HG03460 (cell line): ENCODE results near the gene LZIC.
"Not testable (repeated sequence)": the region's sequence is repeated elsewhere in the genome, so short reads cannot be mapped to it uniquely, and the experiment has no call there.

Experiments used
- ATAC-seq: cut with Tn5 transposase; IDR thresholded peaks from one replicate; pipeline ENCODE4 v1.9.1; 2021; ENCODE audit not compliant: unreplicated experiment

The LZIC gene

DNA sequence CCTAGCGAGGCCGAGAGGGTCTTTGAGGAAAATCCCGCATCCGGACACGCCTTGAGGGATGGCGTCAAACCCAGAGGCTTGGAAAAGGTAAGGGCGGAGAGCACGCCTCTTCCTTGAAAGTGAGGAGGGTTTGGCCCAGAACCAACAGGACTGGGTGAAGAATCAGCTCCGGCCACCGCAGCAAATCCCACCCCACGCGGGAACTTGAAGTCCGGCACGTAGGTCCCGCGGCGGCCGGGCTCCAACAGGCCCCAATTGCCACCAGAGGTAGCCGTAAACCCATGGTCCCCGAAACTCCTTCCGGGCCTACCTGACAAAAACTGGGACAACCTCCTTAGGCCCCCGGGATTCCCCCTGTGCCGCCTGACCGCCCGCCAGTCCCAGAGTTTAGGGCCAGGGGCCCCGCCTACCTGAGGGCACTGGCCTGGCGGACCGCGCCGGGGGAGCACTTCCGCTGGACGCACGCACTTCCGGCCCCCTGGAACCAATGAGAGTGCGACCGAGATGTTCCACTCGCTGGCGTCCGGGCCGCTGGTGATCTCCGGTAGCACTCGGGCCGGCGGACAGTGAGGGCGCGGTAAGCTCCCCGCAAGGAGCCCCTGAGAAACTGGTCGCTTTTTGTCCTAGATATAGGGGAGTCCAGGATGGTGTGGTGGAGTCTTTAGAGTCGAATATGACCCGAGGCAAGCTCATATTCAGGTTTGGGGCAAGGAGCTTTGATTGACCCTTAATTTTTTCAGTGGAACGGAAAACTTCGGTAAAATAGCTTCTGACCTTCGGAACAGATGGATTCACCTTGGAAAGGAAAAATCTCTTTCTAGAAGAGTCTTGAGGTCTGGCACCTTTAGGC is at the start of gene LZIC, which contains the start of gene NMNAT1:
LZIC (minus strand) TSS at position 453 of the 850 bp plus-strand sequence. CDS start 6,772 bp downstream, outside the sequence.
NMNAT1 (plus strand) TSS at position 537 of the 850 bp plus-strand sequence. CDS start 28,599 bp downstream, outside the sequence.
- peak; percentile 92 for ATAC-seq

DNA sequence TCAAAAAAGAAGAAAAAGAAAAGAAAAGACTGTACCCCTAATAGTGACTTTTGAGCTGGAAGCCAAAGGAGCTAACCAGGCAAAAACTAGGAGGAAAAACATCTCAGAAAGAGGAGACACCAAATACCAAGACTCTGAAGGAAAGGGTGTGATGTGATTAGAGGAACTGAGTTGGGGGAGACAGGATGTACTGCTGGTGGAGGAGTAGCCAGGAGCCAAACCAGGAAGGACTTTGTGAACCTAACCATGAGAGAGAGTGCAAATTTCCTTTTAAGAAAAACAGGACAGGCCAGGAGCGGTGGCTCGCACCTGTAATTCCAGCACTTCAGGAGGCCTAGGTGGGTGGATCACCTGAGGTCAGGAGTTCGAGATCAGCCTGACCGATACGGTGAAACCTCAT is 49.7 kb upstream of the LZIC start:
- ATAC-seq: no peak

DNA sequence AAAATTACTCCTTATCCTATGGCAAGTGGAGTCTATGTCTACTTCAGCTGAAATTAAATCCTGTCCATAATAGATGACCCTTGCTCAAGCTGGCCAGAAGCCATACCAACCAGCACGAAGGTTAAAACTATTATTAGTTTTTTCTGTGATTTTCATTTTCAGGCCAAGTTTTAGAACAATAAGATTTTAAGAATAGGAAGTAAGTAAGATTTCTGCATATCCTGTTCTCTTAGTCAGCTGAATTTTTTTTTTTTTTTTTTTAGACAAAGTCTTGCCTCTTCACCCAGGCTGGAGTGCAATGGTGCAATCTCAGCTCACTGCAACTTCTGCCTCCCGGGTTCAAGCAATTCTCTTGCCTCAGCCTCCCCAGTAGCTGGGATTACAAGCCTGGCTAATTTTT is 47.8 kb upstream of the LZIC start:
- no peak for ATAC-seq

DNA sequence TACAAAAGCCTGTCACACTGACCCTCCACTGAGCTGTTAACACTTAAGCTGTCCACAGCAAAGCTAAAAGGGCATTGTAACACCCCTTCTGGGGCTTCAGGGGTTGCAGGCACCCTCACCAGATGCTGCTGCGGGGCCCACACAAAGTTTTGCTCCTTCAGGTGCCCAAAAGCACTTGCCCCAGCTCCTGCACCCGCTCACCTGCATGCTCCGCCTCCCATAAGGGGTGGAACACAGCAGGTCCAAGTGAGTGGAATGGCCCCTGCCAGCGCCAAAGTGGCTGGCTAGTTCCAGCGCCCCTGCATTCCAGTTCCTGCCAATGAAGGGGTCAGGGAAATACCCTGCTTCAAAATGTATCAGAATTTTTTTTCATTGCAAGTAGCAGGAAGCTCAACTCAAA is 46.6 kb upstream of the LZIC start:
- no peak for ATAC-seq

DNA sequence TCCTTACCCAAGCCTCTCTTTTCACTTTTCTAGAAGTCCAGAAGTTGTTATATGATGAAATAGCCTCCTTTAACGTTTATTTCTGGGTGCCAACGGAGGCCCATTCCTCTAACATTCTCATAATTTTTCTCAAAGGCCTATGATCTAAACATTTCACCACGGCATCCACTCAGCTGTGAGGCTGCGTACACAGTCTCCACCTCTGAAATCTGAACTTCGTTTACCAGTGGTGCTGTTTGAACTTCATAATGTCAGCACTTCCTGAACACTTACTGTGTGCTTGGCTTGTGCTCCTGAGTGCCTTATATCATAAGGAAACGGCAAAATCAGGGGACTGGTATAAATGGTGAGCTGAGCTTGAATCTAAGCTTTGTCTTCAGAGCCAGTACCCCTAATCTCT is 41.8 kb upstream of the LZIC start:
- ATAC-seq: no peak

DNA sequence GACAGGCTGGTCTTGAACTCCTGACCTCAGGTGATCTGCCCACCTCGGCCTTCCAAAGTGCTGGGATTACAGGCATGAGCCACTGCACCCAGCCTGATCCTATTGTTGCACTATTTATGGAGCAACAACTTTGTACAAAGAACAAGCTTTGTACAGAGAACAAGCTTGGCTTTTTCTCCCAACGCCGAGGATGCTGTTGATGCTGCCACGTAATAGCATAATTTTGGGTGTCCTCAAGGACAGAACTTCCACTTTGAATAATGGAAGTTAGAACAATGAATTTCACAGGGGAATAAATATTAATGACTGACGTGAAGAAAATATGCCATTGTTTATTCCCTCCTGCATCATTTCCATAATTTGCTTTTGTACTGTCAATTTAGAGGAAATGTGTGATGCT is 41.1 kb upstream of the LZIC start:
- ATAC-seq: no peak

DNA sequence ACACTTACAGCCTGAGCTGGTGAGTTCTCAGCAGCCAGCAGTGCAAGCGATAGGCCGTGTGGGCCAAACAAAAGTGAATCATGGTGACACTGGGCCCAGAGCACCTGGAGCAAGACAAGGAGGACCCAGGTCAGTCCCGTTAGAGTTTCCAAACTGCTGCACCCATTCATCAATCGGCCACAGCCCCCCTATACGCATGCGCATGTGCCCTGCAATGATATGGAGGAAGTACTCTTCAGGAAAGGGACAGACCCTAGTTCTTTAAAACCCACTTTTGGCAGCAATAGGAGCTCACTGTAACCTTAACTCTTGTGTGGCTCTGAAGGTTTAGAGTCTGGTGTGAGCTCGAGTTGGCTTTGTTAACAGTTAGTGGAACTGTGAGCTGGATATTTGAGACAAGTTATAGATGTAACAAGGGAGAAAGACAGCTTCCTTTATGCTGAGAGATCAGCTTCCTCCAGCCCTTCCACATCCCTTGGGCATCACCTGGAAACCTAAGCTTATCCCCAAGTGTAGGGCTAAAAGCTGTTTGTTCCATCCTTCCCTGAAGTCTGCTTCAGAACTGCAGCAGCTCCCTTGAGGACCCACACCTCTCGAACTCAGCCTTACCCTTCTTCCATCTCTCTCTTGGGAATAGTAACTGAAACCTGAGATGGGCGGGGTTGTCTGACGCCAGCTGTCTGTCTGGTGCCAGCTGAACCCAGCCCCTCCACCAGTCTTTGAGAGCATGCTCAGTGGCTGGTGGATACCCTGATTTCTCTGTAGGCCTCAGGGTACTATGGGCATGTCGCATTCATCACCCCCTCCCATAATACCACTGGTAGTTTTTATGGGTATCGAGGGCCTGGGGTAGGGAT is 17.7 kb upstream of the LZIC start:
- no peak for ATAC-seq

DNA sequence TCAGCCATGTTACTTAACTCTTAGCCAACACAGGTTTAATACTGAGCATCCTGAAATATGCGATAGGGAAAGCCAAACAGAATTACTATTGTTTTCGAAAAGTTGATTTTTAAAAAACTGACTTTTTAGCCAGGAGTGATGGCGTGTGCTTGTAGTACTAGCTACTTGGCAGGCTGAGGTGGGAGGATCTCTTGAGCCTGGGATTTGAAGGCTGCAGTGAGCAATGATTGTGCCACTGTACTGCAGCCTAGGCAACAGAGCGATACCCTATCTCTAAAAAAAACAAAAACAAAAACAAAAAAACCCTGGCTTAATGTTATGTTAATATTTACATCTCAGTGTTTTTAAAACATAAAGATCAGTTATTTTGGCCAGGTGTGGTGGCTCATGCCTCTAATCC is 16.8 kb upstream of the LZIC start:
- ATAC-seq: no peak

DNA sequence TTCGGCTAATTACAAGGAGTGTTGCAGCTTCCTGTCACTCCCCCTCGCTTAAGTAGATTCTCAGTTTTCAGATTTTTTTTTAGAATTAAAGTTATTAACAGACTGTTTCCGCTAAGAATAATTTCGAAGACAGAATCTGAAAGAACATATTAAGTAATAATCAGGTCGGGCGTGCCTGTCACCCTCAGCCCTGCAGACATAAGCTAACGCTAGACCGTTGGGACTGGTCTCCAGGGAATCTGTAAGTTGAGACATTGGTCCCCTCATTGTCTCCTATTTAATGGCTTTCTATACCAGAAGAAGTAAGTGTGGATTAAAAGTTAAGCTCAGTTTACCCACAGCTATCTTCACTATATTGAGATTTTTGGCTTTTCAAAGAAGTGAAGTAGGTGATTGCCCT is 14.5 kb upstream of the LZIC start:
- ATAC-seq: no peak

DNA sequence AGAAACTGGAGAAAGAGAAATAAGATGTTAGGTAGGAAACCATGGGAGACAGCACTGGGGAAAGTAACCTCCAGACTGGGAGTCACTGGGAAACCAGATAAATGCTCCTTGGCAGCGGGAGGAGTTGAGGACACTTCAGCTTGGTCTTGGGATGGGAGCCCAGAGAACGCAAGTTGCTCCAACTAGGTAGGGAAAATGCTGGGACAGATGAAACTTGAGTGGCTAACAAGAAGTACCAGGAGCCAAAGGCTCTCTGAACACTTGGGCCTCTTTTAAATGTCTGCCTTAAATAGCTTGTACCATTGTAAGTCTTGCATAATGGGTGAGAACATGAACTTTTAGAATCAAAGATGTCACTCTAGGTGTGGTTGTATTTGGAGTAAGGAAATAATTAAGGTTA is 3.1 kb upstream of the LZIC start:
- ATAC-seq: no peak

DNA sequence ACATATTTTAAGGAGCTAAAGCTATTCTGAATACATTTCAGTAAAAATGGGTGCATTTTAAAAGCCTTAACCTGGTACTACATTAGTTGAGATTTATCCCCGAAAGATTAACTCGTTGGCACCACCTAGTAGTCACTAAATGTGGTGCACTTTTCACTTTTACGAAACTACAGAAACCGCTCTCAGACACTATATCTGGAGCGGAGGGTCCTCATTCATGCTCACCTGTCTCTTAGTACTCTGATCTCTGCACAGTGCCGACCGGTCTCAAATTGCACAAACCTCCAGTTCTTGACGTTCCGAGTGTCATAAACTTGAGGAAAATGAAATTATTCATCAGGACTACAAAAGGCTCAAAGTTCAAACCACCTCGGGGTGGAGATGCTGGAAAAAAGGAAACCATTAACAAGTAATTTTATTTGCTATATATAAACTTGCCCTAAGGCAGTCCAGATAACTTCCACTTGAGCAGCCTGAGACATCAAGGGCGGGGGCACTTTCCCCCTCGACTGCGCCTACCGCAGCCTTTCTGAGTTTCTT is 722 bp downstream of the LZIC start:
- ATAC-seq: peak; percentile 12

DNA sequence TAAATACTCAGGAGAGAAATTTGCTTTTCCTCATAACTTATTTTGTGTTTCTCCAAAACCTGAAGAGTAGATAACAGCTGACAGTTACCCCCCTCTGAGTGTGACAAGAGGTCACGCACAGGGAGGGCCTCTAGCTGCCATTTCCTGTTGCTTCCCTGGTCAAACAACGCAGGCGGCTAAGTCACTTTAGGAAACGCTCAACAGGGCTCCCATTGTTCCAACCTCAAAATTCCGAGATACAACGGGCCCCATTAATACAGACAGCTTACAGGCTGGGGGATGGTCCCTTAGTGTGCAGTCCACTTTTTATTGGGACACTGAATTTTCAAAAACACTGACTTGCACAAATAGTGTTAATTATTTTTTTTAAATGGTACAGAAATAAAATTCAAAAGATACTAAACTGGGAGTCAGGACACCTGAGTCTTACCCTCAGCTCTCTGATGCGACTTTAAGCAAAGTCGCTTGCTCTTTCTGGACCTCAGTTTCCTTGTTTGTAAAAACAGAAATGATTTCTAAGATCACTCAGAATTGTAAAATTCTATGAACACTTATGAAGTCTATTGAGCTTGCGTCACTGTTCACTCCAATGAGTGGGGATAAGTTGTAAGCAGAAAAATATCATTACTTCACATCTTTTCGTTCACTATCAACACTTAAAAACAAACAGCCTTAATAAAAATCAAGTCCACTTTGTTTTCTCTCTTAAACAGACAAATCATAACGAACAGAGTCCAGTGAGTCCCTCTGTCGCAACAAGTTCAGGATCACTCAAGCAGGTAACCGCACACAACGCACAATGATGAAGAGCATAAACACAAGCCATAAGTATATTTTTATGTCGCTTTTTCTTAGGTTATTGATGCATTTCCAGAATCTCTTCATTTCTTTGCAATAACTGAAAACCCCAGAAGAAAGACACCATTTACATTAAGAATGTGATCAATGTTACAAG is 13.5 kb downstream of the LZIC start:
- no peak for ATAC-seq

DNA sequence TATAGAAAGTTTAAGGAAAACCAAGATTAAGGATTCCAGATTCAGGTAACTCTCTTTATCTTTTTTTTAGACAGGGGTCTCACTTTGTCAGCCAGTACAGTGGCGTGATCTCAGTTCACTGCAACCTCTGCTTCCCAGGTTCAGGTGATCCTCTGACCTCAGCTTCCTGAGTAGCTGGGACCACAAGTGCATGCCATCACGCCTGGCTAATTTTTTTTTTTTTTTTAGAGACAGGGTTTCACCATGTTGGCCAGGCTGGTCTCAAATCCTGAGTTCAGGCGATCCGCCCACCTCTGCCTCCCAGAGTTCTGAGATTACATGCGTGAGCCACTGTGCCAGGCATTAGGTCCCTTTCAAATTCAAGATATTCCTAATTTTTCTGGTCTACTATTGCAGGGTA is 15.9 kb downstream of the LZIC start:
- no peak for ATAC-seq

DNA sequence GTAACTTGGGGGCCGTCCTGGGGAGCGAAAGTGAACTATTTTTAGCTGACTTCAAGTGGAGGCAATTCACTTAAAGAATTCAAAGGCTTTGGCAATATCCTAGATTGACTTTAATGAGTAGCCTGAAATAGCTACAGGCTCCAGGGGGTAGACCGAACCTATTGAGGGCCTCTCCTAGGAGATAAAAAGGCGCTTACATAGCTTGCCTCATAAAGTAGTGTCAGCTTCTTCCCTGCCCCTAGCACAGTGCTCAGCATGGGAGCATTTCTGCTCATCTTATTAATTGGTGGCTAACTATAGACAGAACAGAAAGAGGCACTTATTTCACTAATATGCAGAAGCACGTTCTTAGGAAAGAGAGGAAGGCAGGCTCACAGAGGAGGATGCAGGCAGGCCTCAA is 20.8 kb downstream of the LZIC start:
- no peak for ATAC-seq

DNA sequence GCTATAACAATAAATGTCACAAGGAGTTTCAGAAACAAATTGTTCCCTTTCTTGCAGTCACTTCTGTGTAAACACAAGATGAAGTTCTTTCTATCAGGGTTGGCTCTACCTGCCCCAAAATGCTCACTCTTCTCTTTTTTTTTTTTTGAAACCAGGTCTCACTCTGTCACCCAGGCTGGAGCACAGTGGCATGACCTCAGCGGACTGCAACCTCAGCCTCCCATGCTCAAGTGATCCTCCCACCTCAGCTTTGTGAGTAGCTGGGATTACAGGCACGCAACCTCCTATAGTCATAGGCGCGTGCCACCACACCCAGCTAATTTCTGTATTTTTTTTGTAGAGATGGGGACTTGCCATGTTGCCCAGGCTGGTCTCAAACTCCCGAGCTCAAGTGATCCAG is 22.6 kb downstream of the LZIC start:
- ATAC-seq: no peak

DNA sequence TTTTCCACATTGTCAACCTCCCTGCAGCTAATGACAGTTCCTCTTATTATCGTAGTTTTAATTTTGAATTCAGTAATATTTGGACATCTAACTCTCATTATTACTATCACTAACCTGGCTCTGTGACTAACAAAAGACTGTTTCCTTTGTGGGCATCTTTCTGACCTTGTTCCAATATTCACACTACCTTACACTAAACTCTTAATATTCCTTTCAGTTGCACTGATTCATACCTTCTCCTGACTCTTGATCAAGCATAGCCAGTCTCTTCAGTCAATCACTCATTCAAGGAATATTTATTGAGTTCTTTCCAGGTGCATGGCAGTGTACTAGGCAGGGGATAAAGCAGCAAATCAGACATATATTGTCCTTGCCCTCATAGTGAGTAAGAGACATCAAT is 25.3 kb downstream of the LZIC start:
- ATAC-seq: no peak

DNA sequence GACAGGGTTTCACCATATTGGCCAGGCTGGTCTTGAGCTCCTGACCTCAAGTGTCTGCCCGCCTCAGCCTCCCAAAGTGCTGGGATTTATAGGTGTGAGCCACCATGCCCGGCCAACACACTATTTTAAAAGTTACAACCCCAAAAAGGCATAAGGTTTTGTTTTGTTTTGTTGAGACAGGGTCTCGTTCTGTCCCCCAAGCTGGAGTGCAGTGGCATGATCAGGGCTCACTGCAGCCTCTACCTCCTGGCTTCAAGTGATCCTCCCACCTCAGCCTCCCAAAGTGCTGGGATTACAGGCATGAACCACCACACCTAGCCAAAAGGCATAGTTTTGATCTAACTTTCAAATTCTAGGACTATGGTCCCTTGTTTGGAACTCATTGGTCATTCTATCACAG is 25.7 kb downstream of the LZIC start:
- ATAC-seq: not testable (repeated sequence)

DNA sequence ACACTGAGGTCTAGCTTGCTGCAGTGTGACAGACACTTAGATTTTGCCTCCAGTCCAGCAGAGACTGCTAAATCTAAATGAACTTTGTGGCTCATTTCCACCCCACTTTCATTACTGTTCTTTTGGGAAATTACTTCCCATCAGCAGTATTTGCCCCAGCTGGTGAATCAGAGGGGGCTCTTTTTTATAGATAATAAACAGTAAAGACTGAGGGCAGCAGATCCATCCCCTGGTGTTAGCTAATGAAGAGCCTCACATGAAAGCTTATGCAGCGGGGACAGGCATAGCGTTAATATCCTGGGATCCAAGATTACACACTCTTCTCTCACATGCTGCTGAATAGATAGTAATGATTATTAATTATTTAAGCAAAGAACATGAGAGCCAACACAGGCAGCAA is 26.7 kb downstream of the LZIC start:
- no peak for ATAC-seq

DNA sequence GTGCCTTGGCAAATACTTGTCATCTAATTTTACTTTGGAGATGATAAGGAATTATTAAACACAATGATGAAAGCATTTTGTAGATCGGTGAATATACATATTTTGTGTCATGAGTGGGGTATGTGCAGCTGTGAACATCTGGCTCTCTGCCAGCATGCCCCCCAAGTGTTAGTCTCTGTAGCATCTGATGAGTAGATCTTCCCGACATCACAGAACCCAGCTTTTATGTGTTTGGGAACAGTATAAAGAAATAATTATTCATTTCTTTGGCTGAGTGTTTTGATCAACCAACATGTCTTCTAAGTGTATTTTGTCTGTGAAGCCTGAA is 28.6 kb downstream of the LZIC start:
- ATAC-seq: no peak

DNA sequence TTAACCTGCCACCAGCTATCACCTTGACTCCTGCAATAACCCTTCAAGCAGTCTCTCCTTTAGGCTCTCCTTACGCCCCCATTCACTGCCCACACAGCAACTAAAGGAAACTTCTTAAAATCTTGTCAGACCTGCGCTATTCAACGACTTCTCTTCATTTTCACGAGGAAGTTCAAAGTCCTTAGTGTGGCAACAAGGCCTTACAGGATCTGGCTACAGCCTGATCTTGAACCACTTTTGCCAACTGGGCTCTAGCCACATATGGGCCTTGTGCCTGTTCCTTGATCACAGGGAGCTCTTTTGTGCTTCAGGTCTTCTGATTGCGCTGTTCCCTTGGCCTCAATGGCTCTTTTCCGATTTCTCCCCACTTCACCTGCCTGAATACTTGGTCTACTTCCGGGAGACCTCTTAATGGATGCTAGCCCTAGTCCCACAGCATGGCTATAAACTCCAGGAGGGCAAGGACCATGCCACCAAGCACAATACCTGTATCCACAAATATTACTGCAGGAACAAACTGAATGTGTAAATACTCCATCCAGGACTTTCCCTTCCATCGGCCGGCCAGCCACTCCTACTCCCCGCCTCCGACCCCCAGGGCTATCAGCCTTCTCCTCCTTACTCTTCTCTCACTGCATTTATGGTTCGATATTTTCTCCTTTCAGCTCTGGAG is 30.8 kb downstream of the LZIC start:
- ATAC-seq: no peak
